ENCODE data around the gene ZNF750.

ZNF750 gene

DNA sequence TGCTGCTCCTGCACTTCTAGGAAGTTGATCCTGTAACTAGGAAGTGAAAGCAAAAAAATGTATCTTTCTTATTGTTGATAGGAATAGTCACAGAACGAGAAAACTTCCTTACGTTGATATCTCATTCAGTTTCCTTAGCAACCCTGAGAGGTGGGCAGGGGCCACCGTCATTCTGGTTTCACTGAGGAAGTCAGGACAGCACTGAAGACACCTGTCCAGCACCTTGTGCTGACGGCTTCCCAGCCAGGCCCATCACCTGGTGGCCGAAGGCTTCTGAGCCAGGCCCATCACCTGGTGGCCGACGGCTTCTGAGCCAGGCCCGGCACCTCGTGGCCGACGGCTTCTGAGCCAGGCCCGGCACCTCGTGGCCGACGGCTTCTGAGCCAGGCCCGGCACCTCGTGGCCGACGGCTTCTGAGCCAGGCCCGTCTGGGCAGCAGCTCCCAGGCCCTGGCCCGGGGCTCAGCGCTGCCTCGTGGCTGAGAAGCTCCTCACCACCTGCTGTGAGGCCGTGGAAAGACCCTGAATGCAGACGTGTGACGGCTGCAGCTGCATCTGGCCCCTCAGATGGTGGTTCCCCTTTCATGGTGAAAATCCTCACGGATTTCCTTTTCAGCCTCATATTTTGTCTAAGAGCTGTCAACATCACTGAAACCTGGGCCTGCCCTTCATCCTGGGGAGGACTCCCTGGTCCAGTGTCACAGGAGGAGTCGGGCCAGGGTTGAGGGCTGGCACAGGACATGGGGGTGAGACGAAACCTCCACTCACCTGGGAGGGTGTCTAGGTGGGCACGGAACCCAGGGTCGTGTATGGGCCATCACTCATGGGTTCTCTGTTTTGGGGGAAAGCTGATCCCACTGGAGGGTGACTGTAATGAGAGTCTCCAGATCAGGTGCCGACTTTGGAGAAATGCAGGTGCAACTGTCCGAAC, 33.0 kb upstream of the ZNF750 start:
- no peak for DNase-seq

DNA sequence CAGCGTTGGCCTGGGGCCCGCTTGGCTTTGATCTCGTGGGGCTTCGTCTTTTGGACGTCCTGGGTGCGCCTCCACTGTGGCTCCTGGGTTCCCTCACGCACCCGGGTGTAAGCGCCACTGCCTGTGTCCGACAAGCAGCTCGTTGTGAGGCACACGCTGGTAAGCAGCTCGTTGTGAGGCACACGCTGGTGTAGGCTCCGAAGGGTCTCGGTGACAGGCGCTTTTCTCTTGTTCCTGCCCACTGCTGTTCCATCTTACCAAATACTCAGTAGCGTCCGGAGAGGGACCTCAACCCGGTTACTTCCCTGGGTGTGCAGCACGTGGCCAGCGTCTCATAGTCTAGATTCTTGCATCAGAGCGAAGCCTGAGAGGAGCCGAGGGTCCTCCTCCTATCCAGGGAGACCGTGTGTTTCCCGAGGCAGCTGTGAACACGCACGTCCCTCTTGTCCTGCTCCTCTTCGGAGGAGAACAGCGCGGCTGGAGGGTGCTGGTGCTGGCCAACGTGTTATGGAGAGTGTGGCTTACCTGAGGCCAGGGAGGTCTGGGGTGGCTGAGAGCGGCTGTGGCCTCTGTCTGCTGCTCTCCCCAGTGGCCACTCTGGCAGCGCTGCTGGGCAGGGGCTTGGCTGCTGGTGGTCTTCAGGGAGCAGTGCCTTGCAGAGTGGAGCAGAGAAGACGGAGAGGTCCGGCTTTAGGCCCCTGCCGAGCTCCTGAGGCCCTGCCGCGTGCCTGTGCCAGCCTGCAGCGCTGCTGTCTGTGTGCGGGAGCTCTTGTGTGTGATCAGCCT, 32.1 kb upstream of the ZNF750 start:
- no peak for DNase-seq

DNA sequence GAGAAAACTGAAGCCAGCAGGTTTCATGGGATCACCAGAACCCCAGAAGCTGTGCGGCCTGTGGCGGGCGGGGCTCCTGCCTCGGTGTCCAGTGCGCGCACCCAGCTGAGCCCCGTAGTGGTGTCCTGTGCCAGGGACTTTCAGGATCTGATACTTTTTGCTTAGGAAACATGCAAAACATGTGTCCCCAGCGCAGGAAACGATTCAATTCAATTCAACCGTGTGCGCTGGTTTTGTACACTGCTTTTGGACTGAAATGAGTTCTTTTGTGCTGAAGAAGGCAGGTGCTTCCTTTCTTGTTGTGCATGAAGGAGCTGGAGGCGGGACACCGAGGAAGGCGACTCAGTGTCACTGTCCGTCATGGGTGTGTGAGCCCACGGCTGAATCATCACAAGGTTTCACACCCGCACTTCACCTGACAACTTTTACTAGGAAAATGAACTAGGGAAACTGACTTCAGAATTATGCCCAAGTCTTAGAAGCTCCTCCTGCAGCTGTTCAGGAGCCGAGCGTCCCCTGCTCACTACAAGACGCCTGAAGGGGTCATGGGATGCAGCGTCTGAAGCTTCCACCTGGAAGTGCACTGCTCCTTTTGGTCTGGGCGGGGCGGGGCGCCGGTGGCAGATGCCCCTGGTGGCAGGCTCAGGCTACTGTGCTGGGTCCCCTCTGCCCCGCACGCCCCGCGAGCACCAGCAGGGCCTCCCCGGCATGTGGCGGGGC, 31.4 kb upstream of the ZNF750 start:
- no peak for DNase-seq

DNA sequence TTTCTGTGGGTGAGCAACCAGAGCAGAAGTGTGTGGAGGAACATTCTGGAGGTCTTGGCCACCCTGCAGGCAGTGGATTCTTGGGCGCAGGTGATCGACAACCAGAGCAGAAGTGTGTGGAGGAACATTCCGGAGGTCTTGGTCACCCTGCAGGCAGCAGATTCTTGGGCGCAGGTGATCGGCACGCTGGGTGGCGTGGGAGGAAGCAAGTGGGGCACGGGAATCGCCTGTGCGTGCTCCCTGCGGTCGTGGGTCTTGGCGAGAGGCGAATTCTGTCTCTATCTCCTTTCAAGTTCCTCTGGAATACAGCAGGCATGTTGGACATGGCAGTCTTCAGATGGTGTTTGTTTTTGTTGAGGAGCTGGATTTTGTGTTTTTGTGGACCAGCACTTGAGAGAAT, 30.7 kb upstream of the ZNF750 start:
- DNase-seq = no peak

DNA sequence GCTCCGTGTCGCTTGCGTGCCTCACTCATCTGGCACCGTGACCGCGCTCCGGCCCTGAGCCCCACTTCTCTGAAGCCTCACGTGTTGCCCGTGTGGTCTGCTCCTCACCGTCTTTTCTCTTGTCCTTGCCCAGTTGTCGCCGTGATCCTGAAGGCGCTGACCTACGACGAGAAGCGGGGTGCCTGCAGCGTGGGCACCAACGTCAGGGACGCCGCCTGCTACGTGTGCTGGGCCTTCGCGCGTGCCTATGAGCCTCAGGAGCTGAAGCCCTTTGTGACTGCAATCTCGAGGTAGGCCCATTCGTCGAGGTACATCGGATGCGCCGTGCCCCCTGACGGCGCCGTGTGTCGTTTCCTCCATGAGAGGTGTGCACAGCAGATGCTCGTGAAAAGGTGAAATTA, 30.3 kb upstream of the ZNF750 start:
- DNase-seq = no peak

DNA sequence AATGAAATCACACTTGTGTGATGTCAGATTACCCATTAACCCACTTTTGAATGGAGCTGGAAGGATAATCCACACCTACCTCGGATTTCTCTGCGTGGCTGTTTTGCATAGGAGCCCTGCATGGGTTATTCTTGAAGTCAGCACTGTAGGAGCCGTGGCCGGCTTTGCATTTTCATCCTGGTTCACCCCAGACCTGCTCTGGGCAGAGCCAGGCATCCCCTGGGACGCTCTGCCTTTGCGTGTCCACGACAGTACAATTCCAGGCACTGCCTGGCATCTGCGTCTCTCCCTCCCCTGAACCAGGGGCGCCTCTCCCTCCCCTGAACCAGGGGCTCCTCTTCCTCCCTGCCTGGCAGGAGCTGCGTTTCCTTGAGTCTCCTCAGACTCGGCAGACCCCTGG, 29.7 kb upstream of the ZNF750 start:
- DNase-seq = no peak

DNA sequence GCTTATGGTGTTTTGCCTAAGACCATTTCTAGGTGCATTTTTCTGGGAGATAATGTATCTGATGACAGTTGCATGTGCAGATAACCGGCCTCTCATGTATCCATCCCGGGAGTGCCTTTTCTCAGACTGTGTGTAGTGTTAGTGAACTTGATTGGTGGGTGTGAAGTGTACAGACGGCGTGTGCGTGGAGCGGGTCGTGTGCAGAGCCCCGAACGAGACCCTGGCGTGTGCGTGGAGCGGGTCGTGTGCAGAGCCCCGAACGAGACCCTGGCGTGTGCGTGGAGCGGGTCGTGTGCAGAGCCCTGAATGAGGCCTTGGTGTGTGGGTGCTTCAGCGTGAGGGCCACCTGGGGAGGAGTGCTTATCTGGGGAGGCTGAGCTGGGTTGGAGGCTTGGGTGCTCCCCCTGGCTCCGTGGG, 28.9 kb upstream of the ZNF750 start:
- peak; percentile 73 for DNase-seq

DNA sequence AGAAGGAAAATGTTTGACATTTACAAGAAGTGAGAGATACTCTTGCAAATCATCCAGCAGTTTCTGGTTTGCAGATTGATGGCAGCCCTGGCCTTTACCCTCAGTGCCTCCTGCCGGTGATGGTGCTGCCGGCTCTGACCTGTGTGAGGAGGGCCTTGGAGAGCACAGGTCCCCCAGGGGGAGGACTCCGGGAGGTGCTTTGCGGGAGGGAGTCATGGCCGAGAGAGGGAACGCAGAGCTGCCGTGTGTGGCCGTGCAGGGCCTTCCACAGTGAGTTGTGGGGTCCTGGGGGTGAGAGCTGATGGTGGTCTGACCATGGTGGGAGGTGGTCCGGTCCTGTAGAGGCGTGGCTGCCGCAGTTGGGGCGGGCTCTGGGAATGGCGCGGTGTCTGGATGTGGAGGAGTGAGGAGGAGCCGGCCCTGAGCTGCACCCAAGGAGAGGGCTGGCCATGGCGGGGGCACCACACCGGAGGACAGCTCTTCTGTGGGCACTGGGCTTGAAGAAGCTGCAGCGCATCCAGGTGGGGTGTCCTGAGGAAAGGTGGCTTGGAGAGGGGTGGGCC, 28.0 kb upstream of the ZNF750 start:
- DNase-seq = no peak

DNA sequence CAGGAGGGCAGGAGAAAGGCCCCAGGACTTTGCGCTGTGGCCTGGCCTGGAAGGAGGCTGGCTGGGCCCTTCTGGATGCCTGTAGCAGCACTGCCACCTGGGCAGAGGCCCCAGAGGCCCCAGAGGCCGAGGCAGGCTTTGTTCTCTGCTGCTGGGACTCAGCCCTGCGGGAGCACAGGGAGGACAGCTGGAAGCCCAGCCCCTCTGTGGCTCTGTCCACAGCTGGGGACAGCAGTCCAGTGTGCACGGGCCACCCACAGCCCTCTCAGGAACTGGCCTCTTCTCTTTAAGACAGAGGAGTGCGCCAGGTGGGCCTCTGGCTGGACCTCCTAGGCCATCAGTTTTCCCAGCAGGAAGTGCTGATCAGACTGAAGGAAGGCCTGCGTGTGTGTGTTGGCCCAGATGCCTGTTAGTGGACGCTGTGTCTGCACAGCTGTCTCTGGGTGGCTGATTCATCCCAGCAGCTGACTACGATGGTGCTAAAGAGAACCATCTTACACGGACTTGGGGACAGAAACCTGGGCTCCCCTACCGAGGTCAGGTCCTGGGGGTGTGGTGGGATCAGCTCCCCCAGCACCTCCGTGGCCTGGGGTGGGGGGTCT, 26.9 kb upstream of the ZNF750 start:
- DNase-seq = no peak

DNA sequence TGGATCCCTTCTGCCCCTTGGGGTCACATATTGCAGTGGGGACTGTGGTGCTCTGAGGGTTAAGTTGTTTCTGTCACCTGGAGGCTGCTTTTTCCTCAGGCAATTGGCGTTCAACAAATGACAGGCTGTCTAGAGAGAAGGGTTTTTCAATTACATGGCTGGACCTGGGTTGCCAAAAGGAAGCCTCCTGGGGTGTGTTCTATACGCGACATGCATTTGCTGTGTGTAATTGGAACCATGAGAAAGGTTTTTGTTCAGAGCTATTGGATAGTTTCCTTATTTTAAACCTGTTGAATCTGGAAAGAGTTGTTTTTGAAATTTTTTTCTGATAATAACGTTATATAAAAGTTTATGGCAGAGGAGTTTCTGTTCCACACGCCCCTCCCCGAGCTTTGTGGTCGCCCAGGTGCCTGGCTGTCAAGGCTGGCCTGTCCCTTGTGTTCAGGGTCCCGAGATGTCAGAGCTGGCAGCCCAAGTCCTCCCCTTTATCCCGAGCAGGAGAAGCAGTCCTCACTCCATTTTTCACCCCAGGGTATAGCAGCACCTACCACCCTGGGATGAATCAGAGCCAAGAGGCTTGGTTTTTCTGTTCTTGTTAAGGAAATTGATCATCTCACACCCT, 26.1 kb upstream of the ZNF750 start:
- no peak for DNase-seq

DNA sequence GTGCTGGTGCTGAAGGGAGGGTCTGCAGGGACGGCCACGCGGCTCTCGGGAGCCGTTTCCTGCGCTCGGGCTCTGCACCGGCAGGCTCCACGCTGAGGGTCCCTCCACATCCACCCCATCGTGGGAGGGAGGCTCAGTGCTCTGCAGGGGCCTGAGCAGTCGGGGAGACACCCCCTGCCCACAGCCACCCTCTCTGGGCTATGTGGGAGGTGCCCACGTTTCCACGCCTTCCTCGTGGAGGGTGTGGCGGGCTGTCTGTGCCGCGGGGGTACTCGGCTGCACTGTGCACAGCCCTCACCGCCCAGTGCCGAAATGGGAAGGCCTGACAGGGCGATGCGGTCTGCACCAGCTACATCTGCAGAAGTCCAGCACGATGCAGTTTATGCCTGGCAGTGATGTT, 25.5 kb upstream of the ZNF750 start:
- no peak for DNase-seq

DNA sequence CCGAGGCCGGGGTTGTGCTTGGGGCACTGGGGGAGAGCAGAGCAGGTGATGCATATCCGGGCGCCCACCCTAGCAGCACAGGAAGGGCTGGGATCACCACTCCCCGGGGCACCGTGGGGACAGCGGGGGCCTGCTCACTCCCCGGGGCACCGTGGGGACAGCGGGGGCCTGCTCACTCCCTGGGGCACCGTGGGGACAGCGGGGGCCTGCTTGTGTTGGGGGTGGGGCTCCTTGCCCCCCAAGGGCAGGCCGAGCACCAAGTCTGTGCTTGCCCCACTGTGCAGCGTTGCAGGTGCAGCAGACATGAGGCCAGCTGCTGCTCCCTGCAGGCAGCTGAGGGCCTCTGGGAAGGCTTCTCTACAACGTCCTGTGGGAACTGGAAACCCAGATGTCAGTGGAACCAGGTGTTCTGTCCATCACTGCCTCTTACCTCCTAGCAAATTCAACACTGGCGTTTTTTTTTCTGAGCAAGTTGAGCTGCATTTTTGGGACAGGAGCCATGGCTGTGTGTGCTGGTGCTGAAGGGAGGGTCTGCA, 25.0 kb upstream of the ZNF750 start:
- no peak for DNase-seq

DNA sequence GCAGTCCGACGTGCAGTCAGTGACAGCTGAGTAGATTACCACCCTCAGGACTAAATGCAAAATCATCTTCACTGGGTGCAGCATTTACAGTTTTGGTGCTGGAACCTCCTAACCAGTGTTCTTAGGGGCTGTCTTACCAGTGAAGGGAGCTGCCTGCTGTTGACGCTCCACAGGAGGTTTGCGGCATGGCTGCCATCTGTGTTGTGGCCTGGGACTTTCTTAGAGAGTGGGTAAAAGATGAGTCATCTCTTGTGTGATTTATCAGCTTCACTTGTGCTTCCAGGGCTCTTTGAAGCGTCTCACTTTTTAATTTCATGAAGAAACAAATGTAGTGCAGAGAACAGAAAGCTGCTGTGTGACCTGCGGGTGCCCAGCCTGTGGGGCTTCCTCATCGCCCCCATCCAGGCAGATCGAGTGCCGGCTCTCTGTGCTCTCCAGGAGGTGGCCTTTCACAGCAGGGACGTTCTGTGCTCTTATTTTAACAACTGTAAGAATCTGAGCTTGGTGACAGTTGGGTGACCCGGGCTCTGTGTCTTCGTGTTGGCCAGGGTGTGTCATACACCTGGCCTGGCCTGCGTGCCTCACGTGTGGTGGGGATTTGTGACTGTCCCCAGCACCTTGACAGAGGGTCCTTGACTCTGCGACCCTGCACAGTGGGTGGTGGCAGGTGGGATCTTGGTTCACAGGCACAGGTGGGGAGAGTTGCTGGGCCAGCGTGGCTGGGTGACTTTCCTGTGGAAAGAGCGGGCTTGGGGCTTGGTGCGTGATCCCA, 24.3 kb upstream of the ZNF750 start:
- DNase-seq = peak; percentile 75

DNA sequence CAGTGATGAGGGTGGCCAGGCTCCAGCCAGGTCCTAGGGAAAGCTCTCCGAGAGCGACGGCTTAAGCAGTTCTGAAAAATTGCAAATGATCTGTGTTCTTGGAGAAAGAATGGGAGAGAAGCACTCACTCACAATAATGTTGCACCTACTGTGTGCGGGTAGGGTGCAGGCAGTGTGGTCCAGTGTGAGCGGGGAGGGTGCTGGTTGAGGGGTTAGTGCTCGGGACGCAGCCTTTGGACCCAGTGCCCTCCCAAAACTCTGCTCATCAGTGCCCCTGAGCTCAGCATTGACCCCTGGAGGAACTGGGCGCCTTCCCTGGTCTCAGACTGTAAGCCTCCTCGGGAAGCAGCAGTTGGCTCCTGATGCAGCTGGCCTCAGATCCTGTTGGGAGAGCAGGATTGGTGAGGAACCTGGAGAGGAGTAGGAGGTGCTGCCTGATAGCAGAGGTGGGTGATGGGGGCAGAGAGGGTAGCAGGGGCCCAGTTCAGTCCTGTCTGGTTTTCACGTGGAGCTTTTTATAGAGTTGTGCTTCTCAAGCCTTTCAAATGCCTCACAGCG, 23.6 kb upstream of the ZNF750 start:
- no peak for DNase-seq

DNA sequence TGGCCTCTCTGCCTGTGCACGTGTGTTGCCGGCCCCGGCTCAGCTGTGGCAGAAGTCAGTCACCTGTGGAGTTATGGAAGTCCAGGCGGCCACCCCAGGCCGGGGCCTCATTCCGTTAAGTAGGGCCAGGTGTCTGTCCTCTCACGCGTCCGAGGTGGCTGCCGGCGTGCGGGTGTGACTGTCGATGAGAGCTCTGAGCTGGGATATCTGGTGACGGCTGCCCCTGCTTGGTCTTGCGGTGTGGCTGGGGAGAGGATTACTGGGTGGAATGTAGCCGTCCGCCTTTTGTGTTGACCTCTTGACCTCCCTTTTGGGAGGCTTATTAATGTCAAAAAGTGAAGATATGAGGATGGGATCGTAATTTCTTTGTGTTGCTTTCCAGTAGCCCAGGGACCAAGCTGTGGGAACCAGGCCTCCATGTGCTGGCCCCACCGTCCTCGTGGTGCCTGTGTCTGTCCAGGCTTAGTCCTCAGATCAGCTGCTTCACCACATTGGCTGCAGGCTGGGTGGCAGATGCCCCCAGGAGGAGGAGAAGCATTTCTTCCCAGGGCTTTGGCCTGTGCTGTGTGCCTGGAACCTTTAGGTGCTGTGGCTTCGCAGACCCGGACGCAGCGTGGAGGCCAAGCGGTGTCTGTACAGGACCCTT, 23.0 kb upstream of the ZNF750 start:
- DNase-seq = no peak

DNA sequence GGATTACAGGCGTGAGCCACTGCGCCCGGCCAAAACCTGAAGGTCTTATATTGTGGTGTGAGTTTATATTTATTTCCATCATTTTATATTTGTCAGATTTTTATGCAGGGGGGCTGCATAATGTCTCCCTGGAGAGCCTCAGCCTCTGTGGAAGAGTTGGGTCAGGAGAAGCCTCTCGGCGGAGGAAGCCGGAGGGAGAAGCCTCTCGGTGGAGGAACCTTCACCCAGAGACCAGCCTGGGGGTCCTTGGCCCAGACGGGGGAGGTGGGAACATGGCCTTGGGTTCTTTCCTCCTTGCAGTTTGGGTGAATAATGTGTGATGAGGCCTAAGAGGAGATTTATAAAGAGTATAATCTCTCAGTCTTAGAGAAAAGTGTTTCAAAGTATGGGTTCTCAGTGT, 22.4 kb upstream of the ZNF750 start:
- DNase-seq = no peak

DNA sequence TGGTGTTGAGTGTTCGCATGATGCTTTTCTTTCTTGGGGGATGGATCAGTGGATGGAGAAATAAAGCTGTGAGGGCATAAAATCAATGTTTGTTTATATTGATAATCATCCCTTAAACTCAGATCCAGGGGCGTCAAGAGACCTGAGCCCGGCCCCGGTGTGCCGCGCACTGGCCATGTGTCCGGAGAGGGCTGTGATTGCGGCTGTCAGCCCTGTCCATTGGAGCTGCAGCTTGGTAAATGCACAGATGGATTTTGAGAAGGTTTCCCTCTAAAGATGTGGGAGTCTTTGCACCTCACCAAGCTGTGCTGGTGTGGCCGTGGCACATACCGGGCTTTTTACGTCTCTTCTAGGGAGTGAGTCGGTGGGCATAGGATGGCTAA, 21.6 kb upstream of the ZNF750 start:
- no peak for DNase-seq

DNA sequence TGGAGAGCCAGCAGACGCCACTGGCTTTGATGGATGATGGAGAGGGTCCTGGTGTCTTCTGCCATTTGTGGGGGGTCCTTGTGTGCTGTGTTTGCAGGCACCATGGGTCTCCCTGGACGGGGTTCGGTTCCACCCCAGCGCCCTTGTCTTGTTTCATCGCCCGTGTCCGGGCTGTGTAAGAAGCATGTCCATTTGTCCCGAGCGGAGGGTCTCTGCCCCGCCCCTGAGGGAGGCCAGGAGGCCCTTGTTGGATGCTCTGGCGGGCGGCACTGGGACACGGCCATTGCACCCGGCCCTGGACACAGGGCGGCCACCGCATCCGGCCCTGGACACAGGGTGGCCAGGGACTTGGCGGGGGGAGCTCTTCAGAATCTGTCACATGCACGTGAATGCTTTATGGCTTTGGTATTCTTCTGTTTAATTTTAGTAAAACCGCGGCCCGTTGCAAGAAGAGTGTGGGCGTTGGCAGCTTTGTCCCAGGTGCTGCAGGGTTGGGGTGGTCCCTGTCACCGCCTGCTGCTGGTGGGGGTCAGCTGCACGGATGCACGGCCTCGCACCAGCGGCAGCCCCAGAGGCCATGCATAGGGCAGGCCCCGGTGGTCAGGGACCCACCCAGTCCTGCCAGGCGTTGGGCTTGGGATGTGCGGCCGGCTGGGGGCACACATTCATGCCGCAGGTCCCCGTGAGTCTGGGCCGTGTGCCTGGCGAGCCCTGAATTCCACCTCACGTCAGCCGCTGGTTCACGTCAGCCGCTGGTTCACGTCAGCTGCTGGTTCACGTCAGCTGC, 21.0 kb upstream of the ZNF750 start:
- no peak for DNase-seq

All from hematopoietic multipotent progenitor cell treated with erythropoietin and hydrocortisone succinate and interleukin-3 and kit ligand, for 6 days (in vitro differentiated cells).